HG02642 (cell line): ENCODE data around the gene EFCAB3.
A peak's percentile ranks its signal among the peaks of the same experiment; 100 is the strongest.
"Not testable (repeated sequence)": the region's sequence is repeated elsewhere in the genome, so short reads cannot be mapped to it uniquely, and the experiment has no call there.

Experiments used
- ATAC-seq: cut with Tn5 transposase; IDR thresholded peaks from one replicate; pipeline ENCODE4 v1.9.1; 2021; ENCODE audit warnings: mild to moderate bottlenecking; ENCODE audit not compliant: unreplicated experiment, poor library complexity

The EFCAB3 gene

DNA sequence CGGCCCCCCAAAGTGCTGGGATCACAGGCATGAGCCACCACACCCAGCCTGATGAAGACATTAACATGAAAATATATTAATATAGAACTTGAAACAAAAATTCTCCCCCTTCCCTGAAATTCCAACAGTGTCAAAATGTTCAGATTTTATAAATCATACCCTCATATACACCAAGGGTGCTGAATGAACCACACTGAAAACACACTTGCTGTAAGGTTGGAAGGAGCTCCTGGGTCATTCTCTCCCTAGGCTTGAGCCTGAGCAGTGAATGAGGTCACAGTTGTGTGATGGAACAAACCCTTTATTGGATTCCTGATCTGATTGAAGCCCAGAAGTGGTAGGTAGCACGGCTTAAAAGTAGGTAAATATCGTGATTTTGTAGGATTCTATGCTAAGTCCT lies at the start of gene EFCAB3:
Gene EFCAB3 (plus strand): TSS at position 301 of the 400 bp plus-strand sequence. CDS start 2,427 bp downstream, outside the sequence.
- no peak for ATAC-seq

DNA sequence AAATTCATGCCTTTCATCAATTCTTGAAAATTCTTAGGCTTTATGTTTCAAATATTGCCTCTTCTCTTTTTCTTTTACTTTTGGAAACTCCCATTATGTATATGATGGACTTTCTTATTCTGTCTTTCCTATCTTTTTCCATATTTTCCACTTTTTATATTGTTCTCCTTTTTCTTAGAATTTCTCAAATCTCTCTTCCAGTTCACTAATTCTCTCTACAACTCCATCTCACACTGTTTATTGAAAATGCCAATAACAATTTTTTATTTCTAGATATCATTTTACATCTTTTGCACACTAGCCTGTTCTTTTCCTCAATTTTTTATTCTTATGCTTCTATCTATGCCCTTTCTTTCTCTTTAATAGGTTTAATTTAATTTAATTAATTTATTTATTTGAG lies 43.8 kb upstream of the EFCAB3 start:
- no peak for ATAC-seq

DNA sequence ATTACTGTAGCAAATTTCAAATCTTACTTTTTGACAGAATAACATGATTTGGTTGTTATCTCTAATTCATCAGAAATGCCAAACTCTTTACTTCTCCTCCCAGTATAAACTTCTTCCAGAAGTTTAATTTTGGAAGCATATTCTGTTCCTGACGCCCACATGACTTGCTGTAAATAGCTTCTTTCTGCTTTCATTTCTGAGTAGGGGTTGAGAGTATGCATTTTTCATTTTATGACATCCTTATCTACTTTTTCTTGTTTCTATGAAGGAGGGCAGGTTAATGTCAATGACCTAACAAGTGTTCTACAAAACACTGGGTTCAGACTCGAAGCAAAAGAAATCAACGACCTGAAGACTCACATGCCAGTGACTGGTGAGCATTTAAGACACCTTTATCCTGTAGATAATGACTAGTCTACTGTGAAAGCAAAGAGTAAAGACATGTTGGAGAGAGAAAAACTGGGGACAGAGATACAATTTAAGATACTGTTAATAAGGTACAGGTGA lies 36.5 kb upstream of the EFCAB3 start:
- no peak for ATAC-seq

DNA sequence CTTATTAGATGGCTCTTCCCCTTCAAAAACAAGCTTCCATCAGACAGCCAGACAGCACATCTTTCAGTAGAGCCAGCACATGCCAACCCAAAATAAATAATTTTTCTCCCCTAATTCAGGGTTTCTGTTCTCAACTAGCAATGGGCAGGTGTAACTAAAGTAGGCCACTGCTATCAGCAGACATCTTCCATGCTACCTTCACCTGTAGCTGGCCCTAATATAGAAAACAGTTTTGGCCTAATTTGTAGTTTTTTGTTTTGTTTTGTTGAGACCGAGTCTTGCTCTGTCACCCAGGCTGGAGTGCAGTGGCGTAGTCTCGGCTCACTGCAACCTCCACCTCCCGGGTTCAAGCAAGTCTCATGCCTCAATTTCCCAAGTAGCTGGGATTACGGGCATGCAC lies 29.2 kb upstream of the EFCAB3 start:
- ATAC-seq = no peak

DNA sequence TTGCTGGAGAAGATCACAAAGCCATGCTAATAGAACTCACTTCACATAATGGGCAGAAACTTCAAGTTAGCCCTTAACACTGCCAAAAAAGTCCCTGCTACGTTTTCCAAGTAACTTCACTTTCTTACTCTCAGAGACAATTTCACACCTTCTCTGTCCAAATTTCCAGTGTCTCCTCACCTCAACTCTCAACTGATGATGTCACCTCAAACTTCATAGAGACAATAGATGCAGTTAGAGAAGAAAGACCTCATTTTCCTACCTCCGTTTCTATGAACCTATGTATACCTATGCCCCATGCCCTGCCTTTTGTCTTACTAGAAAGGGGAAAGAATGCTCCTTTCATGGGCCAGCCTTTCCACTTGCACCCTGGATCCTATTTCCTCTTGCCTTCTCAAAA lies 14.2 kb upstream of the EFCAB3 start:
- ATAC-seq = no peak

DNA sequence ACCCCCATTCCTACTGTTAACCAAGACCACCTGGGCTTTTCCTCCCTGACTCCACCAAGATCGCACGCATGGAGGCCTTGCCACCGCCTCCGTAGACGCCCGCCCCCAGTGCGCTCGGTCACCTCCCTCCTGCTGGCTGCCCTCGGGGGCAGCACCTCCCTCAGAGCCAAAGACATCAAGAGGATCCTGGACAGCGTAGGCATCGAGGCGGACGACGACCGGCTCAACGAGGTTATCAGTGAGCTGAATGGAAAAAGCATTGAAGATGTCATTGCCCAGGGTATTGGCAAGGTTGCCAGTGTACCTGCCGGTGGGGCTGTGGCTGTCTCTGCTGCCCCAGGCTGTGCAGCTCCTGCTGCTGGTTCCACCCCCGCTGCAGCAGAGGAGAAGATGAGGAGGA lies 1.2 kb downstream of the EFCAB3 start:
- no peak for ATAC-seq

DNA sequence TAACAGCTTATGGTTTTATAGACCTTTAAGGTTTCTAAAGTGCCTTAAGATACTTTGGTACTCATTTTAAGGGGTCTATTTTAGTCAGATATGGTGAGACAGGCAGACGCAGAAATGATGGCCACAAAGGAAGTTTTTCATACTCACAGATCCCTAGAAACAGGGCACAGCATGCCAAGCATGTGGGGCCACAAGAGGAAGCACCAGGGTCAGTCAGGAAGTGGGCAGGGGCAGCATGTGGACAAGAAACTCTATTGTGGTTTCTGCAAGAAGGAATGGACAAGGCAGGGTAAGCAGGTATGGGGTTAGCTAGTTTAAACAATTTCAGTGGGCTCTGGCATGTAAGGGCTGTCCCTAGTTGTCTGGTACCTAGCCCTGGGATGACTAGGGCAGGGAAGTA lies 8.5 kb downstream of the EFCAB3 start:
- ATAC-seq = no peak

DNA sequence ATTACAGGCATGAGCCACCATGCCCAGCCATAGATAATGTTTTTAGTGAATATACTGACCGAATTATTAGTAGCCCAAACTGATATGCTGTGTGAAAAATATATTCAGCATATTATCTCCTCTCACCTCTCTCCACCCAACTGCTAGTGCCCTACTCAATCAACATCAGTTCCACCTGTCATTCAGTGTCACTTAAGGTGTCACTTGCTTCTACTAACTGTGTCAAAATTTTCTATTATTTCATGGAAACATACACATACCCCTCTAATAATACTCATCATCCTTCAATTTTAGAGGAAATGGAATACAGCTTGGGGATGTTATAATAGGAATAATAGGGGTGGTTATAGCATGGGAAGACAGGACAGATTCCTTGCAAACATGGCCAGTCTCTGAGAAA lies 12.6 kb downstream of the EFCAB3 start:
- ATAC-seq = no peak

DNA sequence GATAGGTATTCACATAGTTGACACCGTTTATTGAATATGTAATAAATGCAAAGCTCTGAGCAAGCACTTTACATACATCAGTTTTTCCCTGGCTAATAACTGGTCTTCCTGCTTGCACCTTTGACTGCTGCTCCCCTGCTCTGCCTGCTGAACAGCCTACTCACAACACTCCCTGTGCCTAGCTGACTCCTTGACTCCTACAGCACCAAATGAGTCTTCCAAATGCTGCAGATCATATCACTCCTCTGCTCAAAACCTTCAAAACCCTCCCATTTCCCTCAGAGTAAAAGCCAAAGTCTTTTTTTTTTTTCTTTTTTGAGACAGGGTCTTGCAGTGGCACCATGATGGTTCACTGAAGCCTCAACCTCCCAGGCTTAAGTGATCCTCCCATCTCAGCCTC lies 18.5 kb downstream of the EFCAB3 start:
- ATAC-seq = no peak

DNA sequence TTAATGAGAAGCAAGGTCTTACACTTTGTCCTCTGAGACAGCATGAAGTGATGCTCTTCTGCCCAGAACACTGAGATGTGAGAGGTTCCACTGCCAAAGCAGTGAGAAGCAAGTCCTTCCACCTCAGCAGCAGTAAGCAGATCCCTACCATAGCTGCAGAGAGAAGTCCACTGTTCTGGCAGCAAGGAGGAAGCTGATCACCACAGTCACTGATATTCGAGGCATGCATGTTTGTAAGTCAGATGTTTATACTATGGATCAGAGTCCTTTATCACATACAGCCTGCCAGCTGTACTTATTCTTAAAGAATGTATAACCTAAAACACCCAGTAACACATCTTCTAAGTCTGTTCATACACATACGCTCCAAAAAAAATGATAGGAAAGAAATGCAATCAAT lies 25.1 kb downstream of the EFCAB3 start:
- no peak for ATAC-seq

DNA sequence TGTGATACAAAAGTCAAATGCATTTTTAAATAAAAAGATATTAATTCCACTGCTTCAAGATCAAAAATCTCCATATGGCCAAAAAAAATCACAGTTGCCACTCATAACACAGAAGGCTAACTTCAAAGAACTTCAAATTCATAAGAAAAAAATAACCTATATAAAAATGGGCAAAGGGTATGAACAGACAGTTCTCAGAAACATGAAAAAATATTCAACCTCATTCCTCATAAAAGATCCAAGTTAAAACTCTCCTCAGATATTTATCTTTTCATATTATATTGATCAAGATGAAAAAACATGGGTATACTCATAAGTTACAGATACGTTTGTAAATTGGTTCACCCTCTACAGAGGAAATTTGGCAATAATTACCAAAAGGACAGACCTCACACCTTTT lies 32.7 kb downstream of the EFCAB3 start:
- not testable (repeated sequence) for ATAC-seq

DNA sequence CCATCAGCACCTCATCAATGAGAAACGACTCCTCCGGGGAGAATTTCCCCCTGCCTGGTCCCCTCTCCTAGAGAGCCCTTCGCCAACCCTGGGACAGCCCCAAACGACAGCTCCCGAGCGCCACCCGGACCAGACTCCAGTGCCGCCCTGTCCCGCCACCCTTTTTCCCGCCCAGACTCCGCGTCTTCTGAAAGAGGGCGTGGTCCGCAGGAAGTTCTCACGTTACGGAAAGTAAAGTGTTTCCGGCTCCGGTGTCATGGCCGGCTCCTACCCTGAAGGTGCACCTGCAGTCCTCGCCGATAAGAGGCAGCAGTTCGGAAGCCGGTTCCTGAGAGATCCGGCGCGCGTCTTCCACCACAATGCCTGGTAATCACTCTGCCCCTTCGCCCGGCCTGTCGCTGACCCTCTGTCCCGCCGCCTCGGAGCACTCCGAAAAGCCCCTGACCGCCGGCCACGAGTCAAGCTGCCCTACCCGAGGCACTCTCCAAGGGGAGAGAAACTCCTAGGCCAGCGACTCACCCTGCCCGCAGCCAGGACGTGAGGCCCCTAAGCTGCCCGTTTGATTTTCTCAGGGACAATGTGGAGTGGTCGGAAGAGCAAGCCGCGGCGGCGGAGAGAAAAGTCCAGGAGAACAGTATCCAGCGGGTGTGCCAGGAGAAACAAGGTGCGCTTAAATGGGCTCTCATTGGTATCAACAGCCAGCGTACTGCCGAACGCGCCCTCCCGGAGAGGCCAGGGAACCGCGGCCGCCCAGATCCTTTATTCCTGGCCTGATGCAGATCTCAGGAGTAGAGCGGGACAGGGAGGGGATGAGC lies 43.5 kb downstream of the EFCAB3 start, which contains the start of gene METTL2A:
Gene METTL2A (plus strand): TSS at position 251 of the 815 bp plus-strand sequence. CDS start 6 bp downstream, at position 257.
- peak; percentile 97 for ATAC-seq

DNA sequence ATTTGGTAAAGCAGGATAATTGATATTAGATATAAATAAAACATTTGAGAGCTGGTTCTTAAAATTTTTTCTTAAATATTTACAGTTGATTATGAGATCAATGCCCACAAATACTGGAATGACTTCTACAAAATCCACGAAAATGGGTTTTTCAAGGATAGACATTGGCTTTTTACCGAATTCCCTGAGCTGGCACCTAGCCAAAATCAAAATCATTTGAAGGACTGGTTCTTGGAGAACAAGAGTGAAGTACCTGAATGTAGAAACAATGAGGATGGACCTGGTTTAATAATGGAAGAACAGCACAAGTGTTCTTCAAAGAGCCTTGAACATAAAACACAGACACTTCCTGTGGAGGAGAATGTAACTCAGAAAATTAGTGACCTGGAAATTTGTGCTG lies 45.9 kb downstream of the EFCAB3 start:
- not testable (repeated sequence) for ATAC-seq

DNA sequence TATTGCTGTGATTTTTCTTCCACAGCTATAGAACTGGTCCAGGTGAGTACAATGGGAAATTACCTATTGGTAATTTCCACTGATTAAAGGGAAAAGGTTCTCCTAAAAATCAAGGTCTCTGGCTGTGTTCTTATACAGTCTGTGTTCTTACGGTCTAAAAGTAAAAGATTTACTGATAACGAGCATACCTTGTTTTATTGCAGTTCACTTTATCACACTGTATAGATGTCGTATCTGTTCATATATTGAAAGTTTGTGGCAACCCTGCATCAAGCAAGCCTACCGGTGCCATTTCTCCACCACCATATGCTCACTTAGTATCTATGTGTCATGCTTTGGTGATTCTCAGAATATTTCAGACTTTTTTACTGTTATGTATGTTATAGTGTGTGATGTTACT lies 54.9 kb downstream of the EFCAB3 start:
- not testable (repeated sequence) for ATAC-seq

DNA sequence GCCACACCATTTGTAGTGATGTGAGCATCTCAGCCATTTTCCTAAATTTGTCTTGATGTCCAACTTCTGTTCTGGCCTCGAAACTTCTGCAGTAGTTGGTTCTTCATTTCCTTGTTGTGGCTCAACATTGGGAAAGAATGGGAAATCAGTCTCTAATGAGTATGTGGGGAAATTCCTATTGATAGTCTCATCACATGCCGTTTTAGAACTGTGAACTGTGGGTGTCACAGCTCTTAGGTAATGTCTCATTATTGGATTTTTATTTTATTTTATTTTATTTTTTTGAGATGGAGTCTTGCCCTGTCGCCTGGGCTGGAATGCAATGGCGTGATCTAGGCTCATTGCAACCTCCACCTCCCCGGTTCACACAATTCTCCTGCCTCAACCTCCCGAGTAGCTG lies 60.8 kb downstream of the EFCAB3 start:
- ATAC-seq = not testable (repeated sequence)

DNA sequence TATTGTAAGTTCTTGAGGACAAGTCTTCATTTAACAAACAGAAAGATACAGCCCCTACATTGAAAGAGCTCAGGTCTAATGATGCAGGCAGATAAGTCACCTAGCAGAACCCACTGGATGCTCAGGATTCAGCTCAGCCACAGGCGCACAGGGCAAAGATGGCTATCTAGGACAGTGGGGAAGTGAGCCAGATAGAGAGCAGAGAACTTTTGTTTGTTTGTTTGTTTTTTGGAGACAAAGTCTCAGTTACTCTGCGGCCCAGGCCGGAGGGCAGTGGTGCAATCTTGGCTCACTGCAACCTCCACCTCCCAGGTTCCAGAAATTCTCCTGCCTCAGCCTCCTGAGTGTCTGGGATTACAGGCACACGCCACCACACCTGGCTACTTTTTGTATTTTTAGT lies 63.7 kb downstream of the EFCAB3 start:
- no peak for ATAC-seq

DNA sequence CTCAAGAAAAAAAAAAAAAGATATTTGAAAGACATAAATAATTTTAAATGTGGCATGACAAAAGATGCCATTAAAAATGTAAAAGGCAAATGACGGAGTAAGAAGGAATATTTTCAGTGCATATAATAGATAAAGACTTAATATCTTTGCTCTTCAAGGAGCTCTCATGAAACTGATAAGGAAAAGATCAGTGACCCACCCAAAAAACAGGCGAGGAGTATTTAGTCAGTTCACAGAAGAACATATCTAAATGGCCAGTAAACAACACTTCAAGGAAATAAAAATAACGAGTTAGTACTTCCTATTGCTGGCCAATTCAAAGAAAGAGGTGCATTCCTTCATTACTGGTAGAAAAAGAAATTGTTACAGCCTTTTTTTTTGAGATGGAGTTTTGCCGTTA lies 65.4 kb downstream of the EFCAB3 start:
- not testable (repeated sequence) for ATAC-seq

DNA sequence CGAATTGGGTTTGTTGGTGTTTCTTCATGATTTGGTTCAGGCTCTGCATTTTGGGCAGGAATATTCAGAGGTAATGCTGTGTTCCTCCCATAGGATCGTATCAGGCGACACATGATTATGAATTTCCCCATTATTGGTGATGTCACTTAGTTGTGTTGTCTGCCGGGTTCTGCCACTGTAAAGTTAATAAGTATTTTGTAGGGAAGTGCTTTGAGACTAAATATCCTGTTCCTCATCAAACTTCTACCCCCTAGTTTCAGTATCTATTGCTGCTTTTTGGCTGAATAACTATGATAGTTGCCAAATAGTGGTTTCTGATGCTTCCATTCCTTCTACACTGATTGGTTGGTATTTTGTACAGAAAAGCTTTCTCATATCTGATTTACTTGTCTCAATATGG lies 71.8 kb downstream of the EFCAB3 start:
- not testable (repeated sequence) for ATAC-seq

DNA sequence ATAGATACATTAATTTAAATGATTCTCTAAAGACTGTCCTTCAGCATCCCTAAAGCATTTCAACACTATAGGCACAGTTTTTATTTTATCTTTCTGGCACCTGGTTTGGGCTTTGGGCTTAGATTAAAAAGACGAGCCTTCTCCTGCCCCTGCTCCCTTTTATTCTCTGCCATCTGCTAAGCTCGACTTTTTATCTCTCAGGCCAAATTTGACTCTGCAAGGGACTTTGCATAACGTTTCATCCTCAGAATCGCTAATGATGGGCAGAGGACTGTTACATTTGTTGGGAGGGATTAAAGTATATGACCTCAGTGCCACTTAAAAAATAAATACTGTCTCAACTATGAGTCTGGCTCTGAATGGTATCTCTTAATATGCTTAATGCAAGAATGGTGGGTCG lies 72.7 kb downstream of the EFCAB3 start:
- ATAC-seq = not testable (repeated sequence)

DNA sequence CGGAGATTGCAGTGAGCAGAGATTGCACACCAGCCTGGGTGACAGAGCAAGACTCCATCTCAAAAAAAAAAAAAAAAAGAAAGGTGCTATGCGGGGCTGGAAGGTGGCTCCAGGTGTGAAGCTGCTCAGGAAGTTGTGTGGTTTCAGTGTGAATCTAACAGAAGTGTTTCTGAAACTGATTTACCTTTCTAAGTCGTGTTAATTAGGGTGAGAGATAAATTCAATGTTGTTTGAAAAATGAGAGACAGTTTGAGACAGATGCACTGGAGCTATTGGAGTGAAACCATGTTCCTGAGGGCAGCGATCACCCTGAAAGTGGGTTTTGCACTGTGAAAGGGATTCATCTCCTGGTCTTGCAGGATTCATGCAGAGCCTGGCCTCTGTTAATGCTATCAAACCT lies 73.3 kb downstream of the EFCAB3 start:
- peak; percentile 27 for ATAC-seq

DNA sequence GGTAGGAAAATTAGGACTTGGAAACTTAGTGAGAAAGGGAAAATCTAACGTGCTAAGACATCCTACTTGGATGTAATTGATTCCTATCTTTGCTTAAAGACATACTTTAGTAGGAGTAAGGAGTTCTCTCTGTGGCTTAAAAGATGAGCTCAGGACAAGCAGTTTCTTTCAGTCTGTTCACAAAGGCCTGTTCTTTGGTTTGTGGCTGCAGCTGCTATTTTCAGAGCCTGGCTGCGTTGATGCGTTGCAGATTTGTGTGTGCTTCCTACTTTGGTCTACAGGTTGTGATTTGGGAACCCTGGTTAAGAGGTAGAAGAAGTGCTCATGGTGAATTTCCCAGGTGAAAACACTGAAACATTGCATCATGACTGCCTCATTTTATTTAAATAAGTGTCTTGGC lies 73.8 kb downstream of the EFCAB3 start:
- ATAC-seq = peak; percentile 66

DNA sequence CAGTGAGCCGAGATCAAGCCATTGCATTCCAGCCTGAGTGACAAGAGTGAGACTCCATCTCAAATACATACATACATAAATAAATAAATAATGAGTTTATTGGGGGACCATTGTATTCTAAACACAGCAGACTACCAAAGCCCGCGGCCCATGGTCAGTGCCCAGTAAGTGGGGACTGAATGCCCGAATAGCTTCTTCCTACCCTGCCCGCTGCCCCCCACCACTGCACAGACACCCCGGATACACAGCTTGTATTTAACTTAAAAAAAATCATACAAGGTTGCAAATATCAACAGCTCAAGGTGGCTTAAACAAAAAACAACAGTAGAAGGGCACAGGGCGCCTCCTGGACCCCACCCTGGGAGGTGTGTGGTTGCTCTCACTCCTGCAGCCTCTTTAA lies 75.7 kb downstream of the EFCAB3 start:
- no peak for ATAC-seq
